GM12878 (cell line): ENCODE results near the gene RPTN. TPM values are rescaled to one million over a fixed set of nuclear protein-coding genes. Genes with fewer than 3 reads are reported as not detected.
"Not testable (repeated sequence)": the region's sequence is repeated elsewhere in the genome, so short reads cannot be mapped to it uniquely, and the experiment has no call there.

Experiments used
- ATAC-seq: fragments of 200-7000 bp; cut with Tn5 transposase; 3 replicates; pipeline ENCODE4 v1.9.1; 2020; ENCODE audit warnings: mild to moderate bottlenecking, moderate library complexity
- BruUV-seq: library from RNA; stranded (reverse); fragments of 400-500 nt; replicated peaks from 2 replicates; lab custom pipeline; 2021; lab: Mats Ljungman, UMichigan
- CTCF ChIA-PET: fragments of 300-600 bp; sonication (Branson Sonifier 250); formaldehyde crosslinking; extraction: SDS; loops from one replicate; lab custom pipeline; 2021; ENCODE audit warnings: inconsistent platforms; lab: Yijun Ruan, JAX
- POLR2A ChIA-PET: fragments of 350-600 bp; formaldehyde crosslinking; extraction: SDS; loops from one replicate; lab custom pipeline; 2021; ENCODE audit warnings: inconsistent platforms; lab: Charles Lee
- RAD21 ChIA-PET: fragments of 300-600 bp; sonication (Branson Sonifier 250); formaldehyde crosslinking; loops from one replicate; lab custom pipeline; 2023; ENCODE audit warnings: antibody characterized with exemption; ENCODE audit not compliant: unreplicated experiment; lab: Charles Lee
- SMC1A ChIA-PET: fragments of 300-600 bp; sonication (Branson Sonifier 250); formaldehyde crosslinking; loops from one replicate; lab custom pipeline; 2023; ENCODE audit not compliant: unreplicated experiment, uncharacterized antibody; lab: Charles Lee
- DNase-seq: peaks from one replicate; pipeline ENCODE4 v3.0.0-alpha.2; 2011; ENCODE audit warnings: low read depth, low spot score
- FAIRE-seq: peaks from 3 replicates; lab custom pipeline; 2011; peaks lifted over from hg19 to GRCh38; lab: Jason Lieb, UNC
- H2AFZ ChIP-seq: 2 replicates; pipeline ENCODE4 v1.6.0; 2011; ENCODE audit warnings: low read depth, low read length, control low read depth; ENCODE audit not compliant: control insufficient read depth
- H3K27ac ChIP-seq: 2 replicates; pipeline ENCODE4 v1.5.1; 2011; ENCODE audit warnings: control low read depth; ENCODE audit not compliant: control insufficient read depth, insufficient read depth
- H3K27me3 ChIP-seq, 2 experiments: replicated peaks in 1 of 2; 2 replicates each; pipeline versions ENCODE4 v1.6.0 to v1.6.1; 2011; ENCODE audit warnings: low read length in 1 of 2; ENCODE audit not compliant: control insufficient read depth in 2 of 2, insufficient read depth in 2 of 2
- H3K36me3 ChIP-seq, 2 experiments: 2 replicates each; pipeline ENCODE4 v1.5.1; 2011; ENCODE audit warnings: low read length in 1 of 2; ENCODE audit not compliant: control insufficient read depth in 2 of 2, insufficient read depth in 2 of 2
- H3K4me1 ChIP-seq: 2 replicates; pipeline ENCODE4 v1.6.1; 2011; ENCODE audit warnings: mild to moderate bottlenecking, low read length, moderate library complexity, mixed read lengths; ENCODE audit not compliant: control insufficient read depth, insufficient read depth
- H3K4me2 ChIP-seq: 2 replicates; pipeline ENCODE4 v1.6.0; 2011; ENCODE audit warnings: control low read depth; ENCODE audit not compliant: control insufficient read depth, insufficient read depth
- H3K4me3 ChIP-seq: fragments of 200-600 bp; sonication (generic); 2 replicates; pipeline ENCODE4 v1.5.1; 2016
- H3K79me2 ChIP-seq: 2 replicates; pipeline ENCODE4 v1.6.0; 2011; ENCODE audit warnings: low read length; ENCODE audit not compliant: control insufficient read depth, insufficient read depth
- H3K9ac ChIP-seq: 2 replicates; pipeline ENCODE4 v1.8.0; 2011; ENCODE audit warnings: low read length, control low read depth, mixed read lengths; ENCODE audit not compliant: control insufficient read depth, insufficient read depth
- H3K9me3 ChIP-seq: replicated peaks from 3 replicates; pipeline ENCODE4 v1.5.1; 2011; ENCODE audit warnings: mild to moderate bottlenecking, low read length; ENCODE audit not compliant: control insufficient read depth, insufficient read depth
- H4K20me1 ChIP-seq: 2 replicates; pipeline ENCODE4 v1.6.0; 2011; ENCODE audit not compliant: control insufficient read depth, insufficient read depth
- CBX3 ChIP-seq: fragments of 200-600 bp; sonication (generic); IDR thresholded peaks from 2 replicates; pipeline ENCODE4 v1.6.1; 2016; ENCODE audit warnings: low read depth, borderline replicate concordance
- LARP7 ChIP-seq: fragments of 450-650 bp; IDR thresholded peaks from 2 replicates; pipeline ENCODE4 v1.6.1; 2017; ENCODE audit warnings: mild to moderate bottlenecking
- MEF2A ChIP-seq: IDR thresholded peaks from 2 replicates; pipeline ENCODE4 v1.6.1; 2011; ENCODE audit warnings: low read depth, mild to moderate bottlenecking, low read length, moderate library complexity; ENCODE audit not compliant: insufficient read depth
- PAX8 ChIP-seq: fragments of 450-650 bp; IDR thresholded peaks from 2 replicates; pipeline ENCODE4 v1.6.1; 2017; ENCODE audit warnings: mild to moderate bottlenecking, moderate library complexity
- POLR2A ChIP-seq: IDR thresholded peaks from 2 replicates; pipeline ENCODE4 v1.6.1; 2011; ENCODE audit warnings: low read depth, mild to moderate bottlenecking, low read length
- STAT3 ChIP-seq: IDR thresholded peaks from 2 replicates; pipeline ENCODE4 v1.6.1; 2011; ENCODE audit warnings: low read depth, low read length, improper control_type of control experiment
- TBL1XR1 ChIP-seq: IDR thresholded peaks from 2 replicates; pipeline ENCODE4 v1.6.1; 2012; ENCODE audit warnings: low read depth, low read length, improper control_type of control experiment
- YY1 ChIP-seq: IDR thresholded peaks from 2 replicates; pipeline ENCODE4 v1.6.1; 2011; ENCODE audit warnings: low read depth, mild to moderate bottlenecking, low read length
- WGBS: methylation state at CpG from one replicate; pipeline ENCODE4 v1.1.6; 2016; ENCODE audit warnings: low lambda C conversion rate; ENCODE audit not compliant: insufficient replicate concordance, insufficient coverage; ENCODE audit errors: missing lambda C conversion rate; 5-methylcytosine and 5-hydroxymethylcytosine counted together
- in situ Hi-C: fragments of 300-500 bp; cut with MboI; formaldehyde crosslinking; loops from 9 replicates; pipeline ENCODE4 v1.14.3; 2018; ENCODE audit warnings: mixed read lengths
- intact Hi-C: fragments of 100-400 bp; cut with micrococcal nuclease; formaldehyde crosslinking; loops from one replicate; pipeline ENCODE4 v1.14.2; 2022; ENCODE audit not compliant: unreplicated experiment
- polyA plus RNA-seq, 11 experiments: library from polyadenylated mRNA; depleted of rRNA in 4 of 11; unstranded in 6 of 11; stranded (reverse) in 5 of 11; fragments of >200 nt; fragmentation: Nextera tagmentation in 4 of 11; fragmentation: Illumina TruSeq in 1 of 11; extraction: Ambion mirVana in 4 of 11; extraction: Trizol in 1 of 11; gene quantifications; 1 replicate in 1 of 11; 2 replicates in 10 of 11; pipeline versions ENCODE4 v1.2.1 to v1.2.3, GENCODE V29; 2011 to 2016; ENCODE audit warnings: inconsistent platforms in 2 of 11, missing spikeins in 2 of 11, low read depth in 1 of 11
- total RNA-seq, 4 experiments: library from RNA; depleted of rRNA in 3 of 4; stranded (reverse); fragments of >200 nt in 3 of 4; fragmentation: Illumina TruSeq in 1 of 4; extraction: Trizol in 1 of 4; gene quantifications; 2 replicates each; pipeline versions ENCODE4 v1.2.1 to v1.2.3, GENCODE V29; 2013 to 2021
- TF ChIP-seq, protein P1 (sequence below): fragments of 450-650 bp; formaldehyde crosslinking; IDR thresholded peaks from 2 replicates; pipeline ENCODE4 v1.4.0; 2022; ENCODE audit warnings: mild to moderate bottlenecking, moderate library complexity

The RPTN gene
- total and polyA plus RNA-seq, 10 of the 15 experiments (the other 5 are each of a cell fraction or from before 2014, with no cell fraction given): not detected

DNA sequence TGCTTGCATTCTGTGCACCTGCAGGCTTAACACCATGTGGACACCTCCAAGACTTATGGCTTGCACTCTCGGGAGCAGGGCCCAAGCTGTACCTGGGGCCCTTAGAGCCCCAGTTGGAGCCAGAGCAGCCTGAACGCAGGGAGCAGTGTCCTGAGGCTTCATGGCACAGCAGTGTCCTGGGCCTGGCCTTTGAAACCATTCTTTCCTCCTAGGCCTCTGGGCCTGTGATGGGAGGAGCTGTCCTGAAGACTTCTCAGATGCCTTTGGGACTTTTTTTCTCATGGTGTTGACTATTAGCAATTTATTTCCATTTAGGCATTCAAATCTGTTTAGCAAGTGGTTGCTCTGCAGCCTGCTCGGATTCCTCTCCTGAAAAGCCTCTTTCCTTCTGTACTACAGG, 11.0 kb downstream of the RPTN start (continued):
- TF ChIP-seq, protein P1, sequence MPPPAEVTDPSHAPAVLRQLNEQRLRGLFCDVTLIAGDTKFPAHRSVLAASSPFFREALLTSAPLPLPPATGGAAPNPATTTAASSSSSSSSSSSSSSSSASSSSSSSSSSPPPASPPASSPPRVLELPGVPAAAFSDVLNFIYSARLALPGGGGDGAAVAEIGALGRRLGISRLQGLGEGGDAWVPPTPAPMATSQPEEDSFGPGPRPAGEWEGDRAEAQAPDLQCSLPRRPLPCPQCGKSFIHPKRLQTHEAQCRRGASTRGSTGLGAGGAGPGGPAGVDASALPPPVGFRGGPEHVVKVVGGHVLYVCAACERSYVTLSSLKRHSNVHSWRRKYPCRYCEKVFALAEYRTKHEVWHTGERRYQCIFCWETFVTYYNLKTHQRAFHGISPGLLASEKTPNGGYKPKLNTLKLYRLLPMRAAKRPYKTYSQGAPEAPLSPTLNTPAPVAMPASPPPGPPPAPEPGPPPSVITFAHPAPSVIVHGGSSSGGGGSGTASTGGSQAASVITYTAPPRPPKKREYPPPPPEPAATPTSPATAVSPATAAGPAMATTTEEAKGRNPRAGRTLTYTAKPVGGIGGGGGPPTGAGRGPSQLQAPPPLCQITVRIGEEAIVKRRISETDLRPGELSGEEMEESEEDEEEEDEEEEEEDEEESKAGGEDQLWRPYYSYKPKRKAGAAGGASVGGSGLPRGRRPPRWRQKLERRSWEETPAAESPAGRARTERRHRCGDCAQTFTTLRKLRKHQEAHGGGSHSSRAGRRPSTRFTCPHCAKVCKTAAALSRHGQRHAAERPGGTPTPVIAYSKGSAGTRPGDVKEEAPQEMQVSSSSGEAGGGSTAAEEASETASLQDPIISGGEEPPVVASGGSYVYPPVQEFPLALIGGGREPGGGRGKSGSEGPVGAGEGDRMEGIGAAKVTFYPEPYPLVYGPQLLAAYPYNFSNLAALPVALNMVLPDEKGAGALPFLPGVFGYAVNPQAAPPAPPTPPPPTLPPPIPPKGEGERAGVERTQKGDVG (CRISPR knock-in tag): no peak
- TF ChIP-seq CBX3: no peak
- TF ChIP-seq POLR2A: no peak
- TF ChIP-seq MEF2A: no peak
- no peak for TF ChIP-seq LARP7

DNA sequence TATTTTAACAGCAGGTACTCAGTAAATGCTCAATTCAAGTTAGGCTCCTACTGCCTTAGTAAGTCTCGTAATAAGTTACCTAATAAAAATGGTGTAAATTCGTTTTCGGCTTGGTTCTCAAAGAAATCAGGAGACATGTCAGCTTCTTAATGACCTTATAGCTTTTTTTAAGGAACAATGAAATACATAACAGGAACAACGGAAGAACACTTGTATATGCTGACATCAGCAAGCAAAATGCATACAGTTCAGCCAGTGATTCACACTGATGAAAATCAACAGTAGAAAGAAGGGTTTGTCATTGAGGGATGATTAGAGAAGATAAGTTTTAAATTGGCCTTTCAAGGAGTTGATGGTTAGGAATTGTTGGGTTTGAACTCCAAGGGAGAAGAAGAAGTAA, 13.3 kb downstream of the RPTN start:
- intact Hi-C loops (no loop called here), in situ Hi-C loops (no loop called here)
- H3K4me1 ChIP-seq: peaks cover 4% of the 10 kb centered on the region; the same call in 1 of the 2 replicates
- ATAC-seq: no peak
- CTCF ChIA-PET: no interaction called here
- TF ChIP-seq YY1 (no peak), STAT3 (no peak), PAX8 (no peak), TBL1XR1 (no peak)
- no peak overlapping the region for H3K9ac ChIP-seq
- no peak for DNase-seq
- no peak overlapping the region for H2AFZ ChIP-seq
- H4K20me1 ChIP-seq: no peaks in the 10 kb centered on the region
- H3K9me3 ChIP-seq: peaks cover 6% of the 10 kb centered on the region; the same call in 2 of the 3 replicates
- RAD21 ChIA-PET: no interaction called here
- no peak overlapping the region for H3K27ac ChIP-seq
- H3K4me3 ChIP-seq: no peak overlapping the region
- no peak for FAIRE-seq
- H3K4me2 ChIP-seq: no peak overlapping the region
- 39% methylated on average over 4 of the region's 4 CpGs for WGBS
- POLR2A ChIA-PET: no interaction called here
- SMC1A ChIA-PET: no interaction called here
- H3K36me3 ChIP-seq: no peaks in the 10 kb centered on the region
- H3K79me2 ChIP-seq: no peaks in the 10 kb centered on the region
- no peaks in the 10 kb centered on the region; a peak in 1 of 4 replicates for H3K27me3 ChIP-seq
- BruUV-seq: no TSS peak

DNA sequence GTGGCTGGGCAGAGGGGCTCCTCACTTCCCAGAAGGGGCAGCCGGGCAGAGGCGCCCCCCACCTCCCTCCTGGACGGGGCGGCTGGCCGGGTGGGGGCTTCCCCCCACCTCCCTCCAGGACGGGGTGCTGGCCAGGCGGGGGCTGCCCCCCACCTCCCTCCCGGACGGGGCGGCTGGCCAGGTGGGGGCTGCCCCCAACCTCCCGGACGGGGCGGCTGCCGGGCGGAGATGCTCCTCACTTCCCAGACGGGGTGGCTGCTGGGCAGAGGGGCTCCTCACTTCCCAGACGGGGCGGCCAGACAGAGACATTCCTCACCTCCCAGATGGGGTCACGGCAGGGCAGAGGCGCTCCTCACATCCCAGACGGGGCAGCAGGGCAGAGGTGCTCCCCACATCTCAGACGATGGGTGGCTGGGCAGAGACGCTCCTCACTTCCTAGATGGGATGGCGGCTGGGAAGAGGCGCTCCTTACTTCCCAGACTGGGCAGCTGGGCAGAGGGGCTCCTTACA, 14.3 kb downstream of the RPTN start:
- FAIRE-seq, CTCF ChIA-PET, BruUV-seq, RAD21 ChIA-PET, H3K4me3 ChIP-seq, H3K9me3 ChIP-seq, H3K36me3 ChIP-seq, ATAC-seq, H2AFZ ChIP-seq, H3K4me1 ChIP-seq, DNase-seq, H3K4me2 ChIP-seq, in situ Hi-C loops, H4K20me1 ChIP-seq, SMC1A ChIA-PET, H3K27ac ChIP-seq, POLR2A ChIA-PET, H3K9ac ChIP-seq, H3K27me3 ChIP-seq, intact Hi-C loops, H3K79me2 ChIP-seq: not testable (repeated sequence)
- WGBS: 69% methylated on average over 9 of the region's 25 CpGs
